ENCODE measurements around the gene LONRF2.

GRCh38 chr2:100259106-100259505 lies 63.2 kb downstream of the LONRF2 start:
- no peak for TF ChIP-seq CTCF (IDR thresholded peaks at IDR 0.05; ENCODE audit: low read depth, low read length)
- TF ChIP-seq EZH2phosphoT487 (IDR thresholded peaks at IDR 0.05; ENCODE audit: low read depth), result no peak

Measured in OCI-LY3 (cell line).